ENCODE results near the gene C1QTNF8. TPM values are rescaled to one million over a fixed set of nuclear protein-coding genes. Genes with fewer than 3 reads are reported as not detected.

The C1QTNF8 gene
- total and polyA plus RNA-seq, 2 of the 13 experiments (the other 11 are each of a cell fraction or from before 2014, with no cell fraction given): 0.09 TPM; not detected in 1

- FAIRE-seq (no peak), ATAC-seq (no peak), DNase-seq (ENCODE audit: low spot score) (no peak)
- Histone ChIP-seq H3K9ac (ENCODE audit: insufficient read depth, low read depth, low read length) (no peak overlapping the region), H3K79me2 (ENCODE audit: insufficient read depth, low read length) (no peaks in the 10 kb centered on the region), H3K4me1 (ENCODE audit: insufficient read depth, low read length) (no peaks in the 10 kb centered on the region), H3K4me2 (ENCODE audit: low read depth, low read length) (no peak overlapping the region), H3K9me3 (ENCODE audit: low read length) (no peaks in the 10 kb centered on the region), H3K36me3 (replicated peaks in 1 of 2; ENCODE audit: control insufficient read depth in 1 of 2, insufficient read depth in 2 of 2, low read length in 2 of 2) (no peaks in the 10 kb centered on the region), H3K4me3 (replicated peaks in 1 of 3; ENCODE audit: insufficient read depth in 1 of 3, low read depth in 2 of 3, low read length in 3 of 3) (no peak overlapping the region), H4K20me1 (ENCODE audit: insufficient read depth, low read length) (0 out of 2 replicates have a peak, but pooled peaks cover 3% of the 10 kb centered on the region), H3K27ac (ENCODE audit: extremely low read length, insufficient read depth, low read length) (no peak overlapping the region), H2AFZ (ENCODE audit: low read length) (no peak overlapping the region), H3K27me3 (ENCODE audit: control insufficient read depth in 1 of 2, insufficient read depth in 2 of 2, low read length in 2 of 2) (peaks cover 22 to 83% of the 10 kb centered on the region in 2 experiments; a peak in 4 of 5 replicates)
- intact Hi-C loops (cut with micrococcal nuclease; ENCODE audit: unreplicated experiment): no loop called here
- WGBS (ENCODE audit: low lambda C conversion rate): no CpG with 5 or more reads among the region's 11 CpGs
- TF ChIP-seq TBX3 (IDR thresholded peaks at IDR 0.05; ENCODE audit: borderline replicate concordance): no peak
- TF ChIP-seq ZNF576 (CRISPR knock-in tag; IDR thresholded peaks at IDR 0.05): no peak
- no peak for TF ChIP-seq MED8 (CRISPR knock-in tag; IDR thresholded peaks at IDR 0.05; ENCODE audit: insufficient replicate concordance)
- TF ChIP-seq ZNF710 (CRISPR knock-in tag; IDR thresholded peaks at IDR 0.05; ENCODE audit: borderline replicate concordance): no peak
- no peak for TF ChIP-seq NR0B2 (CRISPR knock-in tag; IDR thresholded peaks at IDR 0.05)
- no peak for TF ChIP-seq ZNF577 (CRISPR knock-in tag; IDR thresholded peaks at IDR 0.05; ENCODE audit: borderline replicate concordance, low read depth)
- TF ChIP-seq, protein P1, sequence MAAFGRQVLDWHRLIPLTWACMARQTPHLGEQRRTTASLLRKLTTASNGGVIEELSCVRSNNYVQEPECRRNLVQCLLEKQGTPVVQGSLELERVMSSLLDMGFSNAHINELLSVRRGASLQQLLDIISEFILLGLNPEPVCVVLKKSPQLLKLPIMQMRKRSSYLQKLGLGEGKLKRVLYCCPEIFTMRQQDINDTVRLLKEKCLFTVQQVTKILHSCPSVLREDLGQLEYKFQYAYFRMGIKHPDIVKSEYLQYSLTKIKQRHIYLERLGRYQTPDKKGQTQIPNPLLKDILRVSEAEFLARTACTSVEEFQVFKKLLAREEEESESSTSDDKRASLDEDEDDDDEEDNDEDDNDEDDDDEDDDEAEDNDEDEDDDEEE (CRISPR knock-in tag; IDR thresholded peaks at IDR 0.05): no peak
- TF ChIP-seq SMC3 (IDR thresholded peaks at IDR 0.05; ENCODE audit: low read length): no peak
- no peak for TF ChIP-seq CHD2 (IDR thresholded peaks at IDR 0.05; ENCODE audit: low read depth, low read length)
- no peak for TF ChIP-seq MATR3 (CRISPR knock-in tag; IDR thresholded peaks at IDR 0.05)
- TF ChIP-seq, protein P2, sequence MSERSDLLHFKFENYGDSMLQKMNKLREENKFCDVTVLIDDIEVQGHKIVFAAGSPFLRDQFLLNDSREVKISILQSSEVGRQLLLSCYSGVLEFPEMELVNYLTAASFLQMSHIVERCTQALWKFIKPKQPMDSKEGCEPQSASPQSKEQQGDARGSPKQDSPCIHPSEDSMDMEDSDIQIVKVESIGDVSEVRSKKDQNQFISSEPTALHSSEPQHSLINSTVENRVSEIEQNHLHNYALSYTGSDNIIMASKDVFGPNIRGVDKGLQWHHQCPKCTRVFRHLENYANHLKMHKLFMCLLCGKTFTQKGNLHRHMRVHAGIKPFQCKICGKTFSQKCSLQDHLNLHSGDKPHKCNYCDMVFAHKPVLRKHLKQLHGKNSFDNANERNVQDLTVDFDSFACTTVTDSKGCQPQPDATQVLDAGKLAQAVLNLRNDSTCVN (CRISPR knock-in tag; IDR thresholded peaks at IDR 0.05; ENCODE audit: borderline replicate concordance): no peak
- TF ChIP-seq ZNF333 (CRISPR knock-in tag; IDR thresholded peaks at IDR 0.05; ENCODE audit: borderline replicate concordance): no peak
- no peak for TF ChIP-seq ZNF451 (CRISPR knock-in tag; IDR thresholded peaks at IDR 0.05)
- no peak for TF ChIP-seq ZNF33A (CRISPR knock-in tag; IDR thresholded peaks at IDR 0.05; ENCODE audit: borderline replicate concordance)
- no peak for TF ChIP-seq ZNF230 (CRISPR knock-in tag; IDR thresholded peaks at IDR 0.05)
- TF ChIP-seq ZNF530 (CRISPR knock-in tag; IDR thresholded peaks at IDR 0.05; ENCODE audit: low read depth): no peak
- TF ChIP-seq ZNF619 (CRISPR knock-in tag; IDR thresholded peaks at IDR 0.05): no peak
- TF ChIP-seq, protein P3, sequence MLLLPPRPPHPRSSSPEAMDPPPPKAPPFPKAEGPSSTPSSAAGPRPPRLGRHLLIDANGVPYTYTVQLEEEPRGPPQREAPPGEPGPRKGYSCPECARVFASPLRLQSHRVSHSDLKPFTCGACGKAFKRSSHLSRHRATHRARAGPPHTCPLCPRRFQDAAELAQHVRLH (CRISPR knock-in tag; IDR thresholded peaks at IDR 0.05; ENCODE audit: borderline replicate concordance, low read depth): no peak
- ChIA-PET POLR2A (no interaction called here), CTCF (ENCODE audit: low intra/inter-chr PET ratio, low total read pairs) (no interaction called here)
- BruUV-seq (replicated peaks): no TSS peak
- in situ Hi-C loops (cut with HindIII; ENCODE audit: extremely low pct_ligation_motif_present, low pct_unique_long_range_greater_than_20kb): no loop called here
Measured at GRCh38 chr16:1124795-1125194, 28.8 kb upstream of the C1QTNF8 start.
